GM18520 (cell line): Measurements from ENCODE around the gene FBXO3.
A peak's percentile ranks its signal among the peaks of the same experiment; 100 is the strongest.
"Not testable (repeated sequence)": the region's sequence is repeated elsewhere in the genome, so short reads cannot be mapped to it uniquely, and the experiment has no call there.

ENCODE experiments used
- ATAC-seq: cut with Tn5 transposase; IDR thresholded peaks from one replicate; pipeline ENCODE4 v1.9.1; 2021; ENCODE audit not compliant: unreplicated experiment

Gene FBXO3

DNA sequence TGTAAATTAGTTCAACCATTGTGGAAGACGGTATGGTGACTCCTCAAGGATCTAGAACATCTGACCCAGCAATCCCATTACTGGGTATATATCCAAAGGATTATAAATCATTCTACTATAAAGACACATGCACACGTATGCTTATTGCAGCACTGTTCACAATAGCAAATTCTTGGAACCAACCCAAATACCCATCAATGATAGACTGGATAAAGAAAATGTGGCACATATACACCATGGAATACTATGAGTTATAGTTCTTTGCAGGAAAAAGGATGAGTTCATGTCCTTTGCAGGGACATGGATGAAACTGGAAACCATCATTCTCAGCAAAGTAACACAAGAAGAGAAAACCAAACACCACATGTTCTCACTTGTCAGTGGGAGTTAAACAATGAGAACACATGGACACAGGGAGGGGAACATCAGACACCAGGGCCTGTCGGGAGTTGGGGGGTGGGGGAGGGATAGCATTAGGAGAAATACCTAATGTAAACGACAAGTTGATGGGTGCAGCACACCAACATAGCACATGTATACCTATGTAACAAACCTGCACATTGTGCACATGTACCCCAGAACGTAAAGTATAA is 45.2 kb downstream of the FBXO3 start:
- ATAC-seq = not testable (repeated sequence)

DNA sequence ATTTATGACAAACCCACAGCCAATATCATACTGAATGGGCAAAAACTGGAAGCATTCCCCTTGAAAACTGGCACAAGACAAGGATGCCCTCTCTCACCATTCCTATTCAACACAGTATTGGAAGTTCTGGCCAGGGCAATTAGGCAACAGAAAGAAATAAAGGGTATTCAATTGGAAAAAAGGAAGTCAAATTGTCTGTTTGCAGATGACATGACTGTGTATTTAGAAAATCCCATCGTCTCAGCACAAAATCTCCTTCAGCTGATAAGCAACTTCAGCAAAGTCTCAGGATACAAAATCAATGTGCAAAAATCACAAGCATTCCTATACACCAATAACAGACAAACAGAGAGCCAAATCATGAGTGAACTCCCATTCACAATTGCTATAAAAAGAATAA is 46.8 kb downstream of the FBXO3 start:
- ATAC-seq = not testable (repeated sequence)

DNA sequence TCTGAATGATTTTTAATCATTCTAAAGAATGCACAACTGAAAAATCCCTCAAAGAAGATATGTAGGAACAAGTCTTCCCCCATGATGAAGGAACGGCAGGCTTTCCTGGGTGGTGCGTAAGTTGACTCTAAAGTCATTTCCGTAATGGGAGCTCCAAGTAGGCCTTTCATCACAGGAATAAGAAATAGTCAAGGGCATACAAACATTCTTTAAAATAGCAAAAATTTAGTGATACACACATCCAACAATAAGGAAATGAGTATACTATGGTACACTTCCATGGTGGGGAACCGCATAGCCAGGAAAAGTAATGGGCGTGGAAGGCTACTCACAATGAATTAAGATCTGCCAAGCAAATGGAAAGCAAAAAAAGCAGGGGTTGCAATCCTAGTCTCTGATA is 48.8 kb downstream of the FBXO3 start:
- no peak for ATAC-seq

DNA sequence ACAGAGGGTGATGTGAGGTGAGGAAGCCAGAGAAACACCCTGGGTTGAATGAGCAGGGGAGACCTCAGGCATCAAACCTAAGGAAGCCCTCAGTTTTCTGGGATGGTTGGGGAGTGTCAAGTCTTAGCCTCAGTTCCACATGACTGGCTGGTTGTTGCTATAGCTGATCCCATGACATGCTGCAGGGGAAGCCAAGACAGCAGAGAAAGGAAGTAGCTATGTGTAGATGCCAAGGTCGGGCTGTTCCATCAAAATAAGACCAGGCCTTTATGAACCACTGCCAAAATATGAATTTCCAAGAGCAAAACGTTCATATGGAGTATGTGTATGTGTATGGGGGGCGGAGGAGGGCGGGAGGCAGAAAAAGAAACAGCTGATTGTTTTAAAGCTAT is 49.7 kb downstream of the FBXO3 start:
- no peak for ATAC-seq

DNA sequence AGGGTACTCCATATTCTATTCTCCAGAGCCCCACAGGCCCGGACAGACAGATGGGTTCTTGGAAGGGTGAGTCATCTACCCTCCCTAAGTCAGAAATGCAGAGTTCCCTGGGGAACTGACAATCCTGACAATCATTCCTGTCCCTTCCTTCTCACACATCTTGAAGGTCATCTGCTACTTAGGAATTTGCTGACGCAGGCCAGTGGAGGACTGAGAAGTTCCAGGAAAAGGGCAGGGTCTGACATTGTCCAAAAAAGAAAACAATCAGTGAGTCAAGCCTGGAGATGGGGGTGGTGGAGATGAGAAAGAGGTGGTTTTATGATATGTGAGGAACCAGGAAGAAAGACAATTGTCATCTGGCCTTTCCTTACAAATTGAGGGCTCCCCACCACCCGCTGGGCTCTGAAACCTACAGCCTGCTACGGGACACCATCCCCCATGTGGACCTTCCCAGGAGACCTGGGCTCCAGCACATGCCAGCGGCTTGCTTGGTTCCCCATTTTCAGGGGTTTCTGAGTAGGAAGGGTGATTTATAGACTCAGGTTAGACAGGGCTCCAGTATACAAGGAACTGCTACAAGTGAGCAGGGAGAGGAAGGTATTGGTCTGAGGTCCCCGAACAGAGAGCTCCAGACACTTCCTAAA is 51.0 kb downstream of the FBXO3 start:
- ATAC-seq = no peak

DNA sequence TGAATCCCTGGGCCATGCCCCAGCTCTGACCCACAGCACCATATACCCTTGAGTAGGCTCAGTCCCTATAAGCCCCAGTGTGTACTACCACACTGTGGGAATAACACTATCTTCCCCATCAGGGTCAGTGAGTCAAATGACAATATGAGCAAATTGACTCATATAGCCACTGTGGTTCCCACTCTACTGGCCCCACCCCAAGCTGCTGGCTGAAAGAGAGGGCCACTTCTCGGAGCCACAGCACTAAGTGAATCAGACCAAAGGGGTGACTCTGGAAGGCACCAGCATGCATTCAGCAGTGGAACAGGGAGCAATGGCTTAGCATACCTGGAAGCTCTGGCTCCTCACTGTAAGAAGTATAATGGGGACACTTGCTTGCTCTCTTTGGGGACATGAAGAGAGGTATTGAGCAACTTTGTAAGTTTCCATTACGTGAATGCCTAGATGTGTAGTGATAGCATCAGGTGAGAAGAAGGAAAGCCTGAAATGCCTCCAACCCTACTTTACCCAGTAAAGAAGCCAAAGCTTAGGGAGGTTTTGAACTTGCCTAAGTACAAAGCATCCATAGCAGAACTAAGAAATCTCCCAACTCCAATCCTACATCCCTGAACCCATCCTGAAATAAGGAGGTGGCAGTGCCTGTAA is 51.6 kb downstream of the FBXO3 start:
- peak; percentile 89 for ATAC-seq

DNA sequence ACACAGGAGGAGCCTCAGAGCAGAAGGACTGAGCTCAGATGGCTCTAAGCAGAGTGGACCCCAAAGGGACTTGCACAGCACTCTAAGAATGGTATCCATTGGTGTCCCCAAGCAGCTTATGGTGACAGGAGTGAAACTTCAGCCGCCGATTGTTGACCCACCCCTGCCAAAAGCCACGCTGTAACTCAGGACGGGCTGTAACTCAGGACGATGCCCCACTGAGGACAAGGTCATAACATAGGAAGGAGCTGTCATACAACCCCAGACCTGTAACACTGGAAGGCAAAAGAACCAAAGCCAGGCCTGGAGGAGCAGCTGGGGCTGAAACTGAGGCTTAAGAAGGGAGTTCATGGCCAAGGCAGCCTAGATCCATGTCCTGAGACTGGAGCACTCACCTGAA is 52.3 kb downstream of the FBXO3 start:
- no peak for ATAC-seq

DNA sequence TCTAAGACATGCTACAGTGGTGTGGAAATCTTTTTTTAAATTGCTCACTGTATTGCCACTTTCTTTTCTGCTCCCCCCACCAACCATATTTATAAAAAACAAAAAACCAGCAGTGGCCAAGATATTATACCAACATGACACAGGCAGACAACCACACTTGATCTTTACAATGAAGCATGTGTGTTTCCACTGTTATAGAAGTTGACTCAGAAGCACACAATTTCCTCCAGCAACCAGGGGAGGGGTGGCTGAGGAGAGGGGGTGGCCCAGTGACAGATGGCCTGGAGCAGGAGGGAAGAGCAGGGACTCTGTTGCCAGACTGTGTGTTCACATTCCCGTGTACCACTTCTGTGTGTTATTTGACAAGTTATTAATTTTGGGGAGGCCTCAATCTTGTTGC is 52.9 kb downstream of the FBXO3 start:
- ATAC-seq = no peak

DNA sequence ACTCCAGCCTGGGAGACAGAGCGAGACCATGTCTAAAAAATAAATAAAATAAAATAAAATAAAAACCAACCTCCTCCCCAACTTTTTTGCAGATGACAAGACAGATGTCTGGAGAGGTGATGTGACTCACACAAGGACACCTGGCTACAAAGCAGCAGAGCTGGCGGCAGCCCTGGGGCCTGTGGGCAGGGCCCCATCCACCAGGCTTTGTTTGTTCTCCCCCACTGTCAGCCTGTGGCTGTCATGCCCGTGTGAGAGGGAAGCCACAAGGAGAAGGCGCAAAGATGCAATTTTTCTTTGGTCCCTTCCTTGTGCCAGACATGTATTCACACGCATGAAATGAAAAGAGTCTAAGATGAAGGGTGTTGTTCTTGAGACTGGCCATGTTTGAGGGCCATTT is 54.7 kb downstream of the FBXO3 start:
- ATAC-seq = no peak

DNA sequence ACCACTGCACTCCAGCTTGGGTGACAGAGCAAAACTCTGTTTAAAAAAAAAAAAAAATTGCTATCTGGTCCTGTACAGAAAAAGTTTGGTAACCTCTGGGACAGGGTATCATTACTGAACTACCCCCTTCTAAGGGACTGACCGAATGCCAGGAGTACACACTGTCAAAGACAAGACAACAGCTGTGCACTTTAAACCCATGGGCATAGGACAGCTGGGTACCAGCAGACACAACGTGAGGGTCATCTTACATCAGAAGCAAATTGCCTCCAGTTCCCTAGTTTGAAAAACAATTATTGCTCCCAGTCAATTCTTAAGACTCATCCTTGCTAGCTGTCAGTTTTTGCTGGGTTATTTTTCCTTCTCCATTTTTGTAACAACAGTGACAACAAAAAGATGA is 55.9 kb downstream of the FBXO3 start:
- no peak for ATAC-seq

DNA sequence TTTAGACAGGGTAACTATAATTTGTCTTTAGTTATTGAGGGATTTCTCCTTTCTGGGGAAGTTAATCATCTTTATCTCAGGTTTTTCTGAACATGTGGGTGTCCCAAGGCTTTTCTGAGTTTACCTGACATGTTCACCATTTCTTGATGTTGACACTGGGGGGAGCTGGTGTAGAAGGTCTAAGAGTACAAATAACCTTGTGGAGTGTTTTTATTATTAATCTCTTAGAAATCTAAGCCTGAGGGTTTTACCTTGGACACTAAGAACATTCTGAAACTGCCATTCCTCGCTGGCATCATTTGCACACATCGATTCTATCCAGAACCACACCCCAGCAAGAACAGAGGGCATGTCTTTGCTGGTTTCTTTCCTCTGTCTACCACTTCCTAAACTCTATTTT is 58.1 kb downstream of the FBXO3 start:
- no peak for ATAC-seq

DNA sequence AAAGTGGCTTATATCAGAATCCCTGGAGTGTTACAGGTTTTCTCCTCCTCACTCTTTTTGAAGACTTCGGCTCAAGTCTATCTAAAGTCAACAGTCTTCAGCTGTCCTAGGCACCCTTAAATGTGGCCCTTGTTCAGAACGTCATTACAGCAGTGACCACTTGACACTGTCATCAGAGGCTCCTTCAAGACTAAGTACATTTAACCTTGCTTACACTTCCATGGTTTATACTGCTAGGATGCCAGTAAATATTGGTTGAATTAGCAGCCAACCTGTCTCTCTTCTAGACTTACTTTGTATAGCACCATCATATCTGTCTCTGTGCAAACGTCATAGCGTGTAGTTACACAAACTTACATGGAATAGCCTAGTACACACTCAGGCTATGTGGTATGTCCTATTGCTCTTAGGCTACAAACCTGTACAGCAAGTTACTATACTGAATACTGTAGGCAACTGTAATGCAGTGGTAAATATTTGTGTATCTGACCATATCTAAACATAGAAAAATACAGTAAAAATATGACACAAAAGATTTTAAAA is 60.4 kb downstream of the FBXO3 start:
- no peak for ATAC-seq

DNA sequence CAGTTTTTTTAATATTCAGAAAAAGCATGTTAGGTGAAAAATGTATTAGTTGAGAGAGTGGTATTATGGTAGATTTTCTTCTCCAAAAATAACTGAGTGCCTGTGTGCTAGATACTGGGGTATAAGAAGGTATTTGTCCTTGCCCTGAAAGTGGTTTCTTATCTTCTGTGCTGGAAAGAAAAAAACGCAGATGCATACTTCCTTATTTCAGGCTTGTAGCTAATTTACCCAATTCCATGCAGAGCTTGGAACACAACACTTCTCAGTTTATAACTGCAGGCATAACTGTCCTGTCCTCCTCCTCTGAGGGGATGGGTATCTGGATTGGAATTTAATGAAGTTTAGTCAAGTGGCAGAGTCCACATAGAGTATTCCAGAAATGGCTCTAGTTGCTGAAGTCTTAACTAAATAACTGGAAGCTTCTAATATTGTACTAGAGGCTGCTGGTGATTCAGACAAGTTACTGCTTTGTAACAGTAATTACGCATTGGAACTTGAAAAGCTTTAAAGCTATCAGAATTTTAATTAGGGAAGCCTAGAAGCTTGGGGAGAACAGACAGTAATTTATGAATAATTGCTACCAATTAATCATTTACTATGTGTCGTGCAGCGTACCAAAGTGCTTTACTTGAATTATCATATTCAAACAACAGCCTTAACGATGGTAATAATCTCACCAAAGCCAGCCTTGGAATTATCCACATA is 61.0 kb downstream of the FBXO3 start:
- no peak for ATAC-seq

DNA sequence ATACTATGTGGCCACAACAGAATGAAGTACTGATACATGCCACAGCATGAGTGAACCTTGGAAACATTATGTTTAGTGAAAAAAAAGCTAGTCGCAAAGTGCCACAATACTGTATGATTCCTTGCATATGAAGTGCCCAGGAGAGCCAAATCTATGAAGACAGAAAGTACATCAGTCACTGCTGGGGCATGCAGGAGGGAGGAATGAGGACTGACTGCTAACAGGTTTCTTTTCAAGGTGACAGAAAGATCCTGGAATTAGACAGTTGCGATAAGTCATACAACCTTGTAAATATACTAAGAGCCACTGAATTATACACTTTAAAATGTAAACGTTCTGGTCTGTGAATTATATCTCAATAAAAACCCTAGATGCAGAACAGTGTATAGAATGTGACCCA is 61.9 kb downstream of the FBXO3 start:
- ATAC-seq = no peak

DNA sequence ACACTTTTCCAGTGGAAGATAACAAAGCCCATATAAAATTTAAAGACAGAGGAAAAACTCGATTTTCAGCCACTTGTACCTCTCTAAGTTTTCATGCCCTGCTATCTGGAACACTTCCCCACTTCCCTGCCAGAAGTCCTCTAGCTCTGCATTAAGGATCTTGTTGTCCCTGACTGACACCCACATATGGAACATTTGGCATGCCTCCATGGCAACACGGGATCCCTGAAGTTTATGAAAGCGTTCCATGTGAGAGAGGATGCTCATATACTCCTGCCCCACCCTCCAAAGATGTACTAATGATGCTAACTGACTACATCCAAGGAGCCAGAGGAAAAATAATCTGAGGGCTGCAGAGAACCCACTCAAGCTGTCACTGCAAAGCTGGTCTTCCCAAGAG is 64.9 kb downstream of the FBXO3 start:
- ATAC-seq = no peak

DNA sequence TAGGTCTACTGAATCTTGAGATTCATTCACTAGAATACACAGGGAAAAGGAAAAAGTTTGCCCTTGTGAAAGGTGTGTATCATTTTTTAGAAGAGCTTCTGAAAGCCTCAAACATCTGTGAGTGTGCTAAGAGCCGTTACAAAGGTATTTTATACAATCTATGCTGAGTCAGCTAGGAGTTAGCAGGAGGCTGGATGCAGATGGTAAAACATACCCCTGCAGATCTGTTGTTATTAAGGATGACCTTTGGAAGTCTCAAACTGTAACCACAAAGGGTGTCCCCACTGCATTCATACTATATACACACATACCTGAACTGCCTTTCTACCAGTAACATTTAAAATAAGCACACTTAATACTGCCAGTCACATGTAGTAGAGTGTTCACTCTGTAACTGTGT is 65.3 kb downstream of the FBXO3 start:
- no peak for ATAC-seq

DNA sequence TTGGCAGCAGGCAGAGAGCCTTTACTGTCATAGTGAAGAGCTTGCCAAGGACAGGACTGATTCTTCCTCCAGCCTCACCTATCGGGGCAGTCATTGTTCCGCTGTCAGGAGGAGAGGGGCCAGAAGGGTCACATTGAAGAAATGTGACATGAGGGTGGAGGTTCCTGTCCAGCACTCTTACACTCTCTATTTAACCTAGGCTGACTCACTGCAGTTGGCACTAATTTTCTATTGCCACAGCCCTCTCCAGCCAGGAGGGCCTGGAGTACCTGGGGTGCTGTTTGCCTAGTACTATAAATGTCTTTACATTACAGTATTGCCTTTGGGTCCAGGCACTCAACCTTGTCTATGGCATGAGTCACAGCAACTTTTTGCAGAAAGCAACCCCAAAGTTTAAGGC is 66.5 kb downstream of the FBXO3 start:
- not testable (repeated sequence) for ATAC-seq

DNA sequence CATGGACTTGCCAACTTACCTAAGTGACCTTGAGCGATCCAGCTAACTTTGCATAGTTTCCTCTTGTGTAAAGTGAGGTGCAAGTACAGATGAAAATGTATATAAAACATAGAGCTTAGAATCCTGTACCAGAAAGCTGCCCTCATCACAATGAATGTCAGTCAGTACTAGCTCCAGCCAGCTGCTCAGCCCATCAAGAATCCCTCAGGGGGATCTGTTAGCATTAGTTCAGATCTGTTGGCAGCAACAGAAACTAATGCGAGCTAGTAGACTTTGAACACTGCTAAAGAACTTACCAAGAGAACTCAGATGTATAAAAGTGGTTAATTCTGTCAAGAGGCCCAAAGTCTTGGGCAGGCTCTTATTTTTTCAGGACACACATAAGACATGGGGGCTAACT is 67.4 kb downstream of the FBXO3 start:
- no peak for ATAC-seq

DNA sequence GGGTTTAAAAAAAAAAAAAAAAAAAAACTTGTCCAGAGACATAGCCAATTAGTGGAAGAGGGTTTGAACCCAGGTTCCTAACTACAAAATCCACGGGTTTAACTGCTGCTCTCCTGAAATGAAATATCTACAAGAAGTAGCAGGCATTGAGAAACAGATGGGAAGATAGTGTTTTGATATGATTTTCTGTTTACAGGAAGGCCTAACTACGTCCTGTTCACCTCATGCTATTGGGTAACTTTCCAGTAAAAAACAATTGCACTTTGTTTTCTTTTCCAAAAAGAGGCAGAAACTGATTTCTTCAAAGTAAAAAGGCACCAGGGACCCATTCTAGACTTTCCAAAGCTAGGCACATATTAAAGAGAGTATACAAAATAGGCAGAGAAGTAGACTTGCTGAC is 67.8 kb downstream of the FBXO3 start:
- no peak for ATAC-seq

DNA sequence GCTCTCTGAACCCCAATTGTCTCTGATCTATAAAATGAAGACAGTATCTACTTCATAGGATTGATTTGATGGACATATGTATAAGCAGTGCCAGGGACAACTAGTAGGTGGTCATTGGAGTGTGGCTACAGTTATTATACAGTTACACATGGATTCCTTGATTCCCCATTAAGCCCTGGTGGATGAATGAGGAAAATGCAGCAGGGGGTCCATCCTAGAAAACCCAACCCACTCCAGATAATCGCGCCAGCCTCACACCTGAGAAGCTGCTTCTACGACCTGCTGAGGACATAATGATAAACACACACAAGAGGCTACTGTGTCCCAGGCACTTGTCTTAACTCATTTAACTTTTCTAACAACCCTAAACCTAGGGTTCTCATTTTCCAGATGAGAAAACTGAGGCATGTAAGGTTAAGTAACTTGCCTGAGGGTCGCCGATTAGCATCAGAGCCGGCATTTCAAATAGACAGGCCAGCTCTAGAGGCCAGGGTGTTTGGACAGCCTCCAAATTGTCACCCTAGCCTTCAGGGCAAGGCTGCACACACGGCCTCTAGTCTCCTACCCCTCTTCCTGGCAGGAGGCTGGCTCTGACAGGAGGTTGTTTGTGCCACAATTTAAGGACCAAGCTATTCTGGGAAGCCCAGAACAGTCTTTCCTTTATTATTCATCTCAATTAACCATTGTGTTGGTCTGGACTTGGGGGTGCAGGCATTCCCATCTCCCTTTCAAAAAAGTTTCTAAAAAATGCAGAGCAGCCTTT is 69.9 kb downstream of the FBXO3 start:
- no peak for ATAC-seq

DNA sequence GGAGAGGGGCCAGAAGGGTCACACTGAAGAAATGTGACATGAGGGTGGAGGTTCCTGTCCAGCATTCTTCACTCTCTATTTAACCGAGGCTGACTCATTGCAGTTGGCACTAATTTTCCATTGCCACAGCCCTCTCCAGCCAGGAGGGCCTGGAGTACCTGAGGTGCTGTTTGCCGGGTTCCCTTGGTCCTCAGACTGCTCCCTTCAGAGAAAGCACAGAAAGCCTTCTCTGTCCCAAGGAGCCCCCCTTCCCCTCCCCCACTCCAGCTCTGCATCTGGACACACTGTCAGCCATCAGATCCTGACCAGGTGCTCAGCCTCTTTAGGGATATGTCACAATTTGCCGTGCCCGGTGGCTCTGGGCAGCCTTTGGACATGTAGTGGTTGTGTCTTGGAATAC is 70.5 kb downstream of the FBXO3 start:
- ATAC-seq = no peak
